Osteocyte (in vitro differentiated cells): ENCODE measurements around the gene IL2RG. TPM values are rescaled to one million over a fixed set of nuclear protein-coding genes. Genes with fewer than 3 reads are reported as not detected.
A peak's percentile ranks its signal among the peaks of the same experiment; 100 is the strongest.

ENCODE experiments used
- DNase-seq: peaks from one replicate; pipeline ENCODE4 v3.0.0; 2021; ENCODE audit warnings: mixed read lengths; ENCODE audit not compliant: unreplicated experiment; ENCODE audit errors: extremely low spot score
- H3K27ac Mint-ChIP-seq: one replicate; pipeline ENCODE4 v1.8.0; 2021; ENCODE audit warnings: mild to moderate bottlenecking, mixed read lengths; ENCODE audit not compliant: unreplicated experiment
- H3K27me3 Mint-ChIP-seq: one replicate; pipeline ENCODE4 v1.8.0; 2021; ENCODE audit warnings: mixed read lengths; ENCODE audit not compliant: unreplicated experiment
- H3K36me3 Mint-ChIP-seq: one replicate; pipeline ENCODE4 v1.8.0; 2021; ENCODE audit warnings: mixed read lengths; ENCODE audit not compliant: unreplicated experiment
- H3K4me1 Mint-ChIP-seq: one replicate; pipeline ENCODE4 v1.8.0; 2021; ENCODE audit warnings: mixed read lengths; ENCODE audit not compliant: unreplicated experiment
- H3K4me3 Mint-ChIP-seq: one replicate; pipeline ENCODE4 v1.8.0; 2021; ENCODE audit warnings: mild to moderate bottlenecking, moderate library complexity, mixed read lengths; ENCODE audit not compliant: unreplicated experiment
- H3K9me3 Mint-ChIP-seq: one replicate; pipeline ENCODE4 v1.8.0; 2021; ENCODE audit warnings: mixed read lengths; ENCODE audit not compliant: unreplicated experiment
- CTCF ChIP-seq: fragments of 200-600 bp; sonication (generic); IDR thresholded peaks from 2 replicates; pipeline ENCODE4 v1.5.0; 2021; ENCODE audit warnings: antibody characterized with exemption, mild to moderate bottlenecking, moderate library complexity
- total RNA-seq: library from RNA; stranded (reverse); gene quantifications from 2 replicates; pipeline ENCODE4 v1.2.1, GENCODE V29; 2021

IL2RG gene
- total RNA-seq, 1 donor from 2014 or later, result not detected

- Mint-ChIP-seq H3K4me3 (no peak overlapping the region), H3K9me3 (no peaks in the 10 kb centered on the region), H3K4me1 (peaks cover 13% of the 10 kb centered on the region), H3K27me3 (no peaks in the 10 kb centered on the region), H3K36me3 (no peaks in the 10 kb centered on the region), H3K27ac (no peak overlapping the region)
- TF ChIP-seq CTCF, result no peak
- no peak for DNase-seq
These were observed 12.3 kb downstream of the IL2RG start for GRCh38 chrX:71098951-71099506.

GRCh38 chrX:71098302-71098701, 13.1 kb downstream of the IL2RG start:
- peak; percentile 53 for TF ChIP-seq CTCF
- H3K9me3 Mint-ChIP-seq, result no peaks in the 10 kb centered on the region
- H3K27me3 Mint-ChIP-seq, result no peaks in the 10 kb centered on the region
- no peak for DNase-seq
- H3K4me3 Mint-ChIP-seq, result no peak overlapping the region
- H3K36me3 Mint-ChIP-seq, result no peaks in the 10 kb centered on the region
- H3K27ac Mint-ChIP-seq, result no peak overlapping the region
- H3K4me1 Mint-ChIP-seq, result peaks cover 7% of the 10 kb centered on the region

GRCh38 chrX:71096760-71097032, 14.7 kb downstream of the IL2RG start:
- Mint-ChIP-seq H3K4me3 (peak overlapping the region; percentile 88), H3K27me3 (no peaks in the 10 kb centered on the region), H3K9me3 (no peaks in the 10 kb centered on the region), H3K27ac (no peak overlapping the region), H3K36me3 (no peaks in the 10 kb centered on the region), H3K4me1 (peaks cover 2% of the 10 kb centered on the region)
- no peak for TF ChIP-seq CTCF
- no peak for DNase-seq

- peaks cover 2% of the 10 kb centered on the region for H3K4me1 Mint-ChIP-seq
- H3K4me3 Mint-ChIP-seq, result peak overlapping the region; percentile 88
- H3K27ac Mint-ChIP-seq, result peak overlapping the region; percentile 69
- no peaks in the 10 kb centered on the region for H3K9me3 Mint-ChIP-seq
- no peak for DNase-seq
- no peak for TF ChIP-seq CTCF
- H3K27me3 Mint-ChIP-seq, result no peaks in the 10 kb centered on the region
- H3K36me3 Mint-ChIP-seq, result no peaks in the 10 kb centered on the region
These were observed 15.2 kb downstream of the IL2RG start for GRCh38 chrX:71095981-71096759.

GRCh38 chrX:71095555-71095980, 15.8 kb downstream of the IL2RG start, which contains the start of gene FOXO4:
Gene FOXO4, plus strand, starts transcription at chrX:71095851. Its CDS starts 678 bp downstream, at chrX:71096529.
- H3K9me3 Mint-ChIP-seq, result no peaks in the 10 kb centered on the region
- peaks cover 2% of the 10 kb centered on the region for H3K4me1 Mint-ChIP-seq
- no peaks in the 10 kb centered on the region for H3K27me3 Mint-ChIP-seq
- TF ChIP-seq CTCF, result no peak
- no peaks in the 10 kb centered on the region for H3K36me3 Mint-ChIP-seq
- DNase-seq, result peak; percentile 95
- H3K27ac Mint-ChIP-seq, result peak within 1 kb of the TSS; percentile 82
- H3K4me3 Mint-ChIP-seq, result peak within 1 kb of the TSS; percentile 88
